HEK293 (cell line): Measurements from ENCODE around the gene FBXO5.
A peak's percentile ranks its signal among the peaks of the same experiment; 100 is the strongest.

Experiments
- CTCF ChIA-PET: fragments of 350-600 bp; formaldehyde crosslinking; extraction: SDS; loops from one replicate; lab custom pipeline; 2021; ENCODE audit warnings: antibody characterized with exemption; lab: Yijun Ruan, JAX
- POLR2A ChIA-PET: fragments of 300-600 bp; formaldehyde crosslinking; extraction: SDS; loops from one replicate; lab custom pipeline; 2020; ENCODE audit warnings: antibody characterized with exemption, inconsistent platforms; lab: Yijun Ruan, JAX
- H3K27ac ChIP-seq: fragments of 200-500 bp; sonication (Bioruptor generic); 2 replicates; pipeline ENCODE4 v1.5.1; 2014; ENCODE audit warnings: low read depth, low read length, control low read depth, inconsistent platforms; ENCODE audit errors: extremely low read depth
- H3K36me3 ChIP-seq, 2 experiments: fragments of 200-500 bp in 1 of 2; sonication (Bioruptor generic) in 1 of 2; 1 replicate in 1 of 2; 2 replicates in 1 of 2; pipeline ENCODE4 v1.5.1; 2014 to 2017; ENCODE audit warnings: inconsistent platforms in 2 of 2, low read length in 2 of 2; ENCODE audit not compliant: control insufficient read depth in 2 of 2, insufficient read depth in 1 of 2
- H3K4me1 ChIP-seq: fragments of 200-500 bp; sonication (Bioruptor generic); 2 replicates; pipeline ENCODE4 v1.5.1; 2014; ENCODE audit warnings: mild to moderate bottlenecking, low read length, inconsistent platforms; ENCODE audit not compliant: control insufficient read depth, insufficient read depth
- H3K4me3 ChIP-seq: 2 replicates; pipeline ENCODE4 v1.5.1; 2011; ENCODE audit warnings: low read depth, mild to moderate bottlenecking, control low read depth, low read length, moderate library complexity
- H3K9me3 ChIP-seq: fragments of 200-500 bp; sonication (Bioruptor generic); 2 replicates; pipeline ENCODE4 v1.5.1; 2014; ENCODE audit warnings: low read depth, low read length, inconsistent platforms; ENCODE audit not compliant: control insufficient read depth, insufficient read depth
- BCL11B ChIP-seq: fragments of 450-650 bp; formaldehyde crosslinking; IDR thresholded peaks from 2 replicates; pipeline ENCODE4 v1.5.1; 2016; ENCODE audit warnings: low read depth, missing biosample characterization, missing genetic modification characterization
- KLF9 ChIP-seq: fragments of 450-650 bp; formaldehyde crosslinking; IDR thresholded peaks from 2 replicates; pipeline ENCODE4 v1.5.1; 2016; ENCODE audit warnings: missing biosample characterization, missing genetic modification characterization, low read depth
- WT1 ChIP-seq: fragments of 450-650 bp; formaldehyde crosslinking; IDR thresholded peaks from 2 replicates; pipeline ENCODE4 v1.5.1; 2016; ENCODE audit warnings: missing biosample characterization, missing genetic modification characterization
- ZBTB26 ChIP-seq: fragments of 450-650 bp; formaldehyde crosslinking; optimal IDR thresholded peaks from 2 replicates; pipeline ENCODE3; 2016; ENCODE audit warnings: missing biosample characterization, mild to moderate bottlenecking, missing genetic modification characterization
- ZBTB48 ChIP-seq: fragments of 450-650 bp; formaldehyde crosslinking; IDR thresholded peaks from 2 replicates; pipeline ENCODE4 v1.5.1; 2016; ENCODE audit warnings: missing biosample characterization, missing genetic modification characterization
- ZFP69B ChIP-seq: fragments of 450-650 bp; formaldehyde crosslinking; IDR thresholded peaks from 2 replicates; pipeline ENCODE4 v1.5.1; 2016; ENCODE audit warnings: missing biosample characterization, missing genetic modification characterization
- ZNF132 ChIP-seq: fragments of 450-650 bp; formaldehyde crosslinking; IDR thresholded peaks from 2 replicates; pipeline ENCODE4 v1.5.1; 2017; ENCODE audit warnings: missing biosample characterization, missing genetic modification characterization, borderline replicate concordance
- ZNF133 ChIP-seq: fragments of 450-650 bp; formaldehyde crosslinking; IDR thresholded peaks from 2 replicates; pipeline ENCODE4 v1.5.1; 2016; ENCODE audit warnings: missing biosample characterization, missing genetic modification characterization
- ZNF184 ChIP-seq: fragments of 450-650 bp; IDR thresholded peaks from 2 replicates; pipeline ENCODE4 v1.5.1; 2018; ENCODE audit warnings: missing biosample characterization, mild to moderate bottlenecking, missing genetic modification characterization
- ZNF239 ChIP-seq: fragments of 450-650 bp; formaldehyde crosslinking; IDR thresholded peaks from 2 replicates; pipeline ENCODE4 v1.5.1; 2016; ENCODE audit warnings: missing biosample characterization, missing genetic modification characterization
- ZNF558 ChIP-seq: fragments of 450-650 bp; formaldehyde crosslinking; IDR thresholded peaks from 2 replicates; pipeline ENCODE4 v1.5.1; 2016; ENCODE audit warnings: missing biosample characterization, missing genetic modification characterization
- ZNF645 ChIP-seq: fragments of 450-650 bp; formaldehyde crosslinking; IDR thresholded peaks from 2 replicates; pipeline ENCODE4; 2016; ENCODE audit warnings: missing biosample characterization, missing genetic modification characterization
- ZNF664 ChIP-seq: fragments of 450-650 bp; formaldehyde crosslinking; IDR thresholded peaks from 2 replicates; pipeline ENCODE4 v1.5.1; 2016; ENCODE audit warnings: missing biosample characterization, missing genetic modification characterization
- ZNF830 ChIP-seq: fragments of 450-650 bp; IDR thresholded peaks from 2 replicates; pipeline ENCODE4 v1.5.0; 2018; ENCODE audit warnings: missing biosample characterization, missing genetic modification characterization, low read depth, mild to moderate bottlenecking, moderate library complexity
- ZSCAN30 ChIP-seq: fragments of 450-650 bp; IDR thresholded peaks from 2 replicates; pipeline ENCODE4 v1.5.1; 2018; ENCODE audit warnings: missing biosample characterization, mild to moderate bottlenecking, missing genetic modification characterization, moderate library complexity
- TF ChIP-seq, protein P1 (sequence below): fragments of 450-650 bp; formaldehyde crosslinking; IDR thresholded peaks from 2 replicates; pipeline ENCODE4 v1.5.1; 2016; ENCODE audit warnings: missing biosample characterization, missing genetic modification characterization
- TF ChIP-seq, protein P2 (sequence below): fragments of 450-650 bp; formaldehyde crosslinking; IDR thresholded peaks from 2 replicates; pipeline ENCODE4 v1.5.1; 2017; ENCODE audit warnings: missing biosample characterization, missing genetic modification characterization

Gene FBXO5

DNA sequence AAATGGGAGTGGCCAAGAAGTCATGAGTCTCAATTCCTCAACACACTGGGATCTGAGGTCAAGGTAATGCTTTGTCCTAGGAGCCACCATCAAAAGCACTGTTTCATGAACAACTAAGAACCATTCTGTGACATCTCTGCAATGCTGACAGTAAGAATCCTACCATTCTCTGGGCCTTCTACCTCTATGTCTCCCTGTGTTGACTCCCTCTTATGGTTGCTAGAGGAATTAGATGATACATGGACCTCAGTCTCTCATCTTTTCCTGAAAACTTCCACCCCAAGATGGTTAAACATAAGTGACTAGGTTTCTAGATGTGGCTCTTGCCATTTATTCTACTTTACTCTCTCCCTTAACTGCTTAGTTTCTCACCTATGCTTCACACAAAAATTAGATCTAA, 10.6 kb upstream of the FBXO5 start:
- no peaks in the 10 kb centered on the region for H3K9me3 ChIP-seq
- H3K36me3 ChIP-seq: peaks cover 34 to 85% of the 10 kb centered on the region in 2 experiments
- TF ChIP-seq ZFP69B (no peak), ZSCAN30 (tag by site-specific recombination) (no peak), ZNF558 (tag by site-specific recombination) (no peak), KLF9 (tag by site-specific recombination) (no peak), ZNF132 (tag by site-specific recombination) (no peak), ZNF133 (no peak), WT1 (no peak), ZNF645 (no peak), ZBTB26 (tag by site-specific recombination) (no peak), ZBTB48 (tag by site-specific recombination) (no peak), ZNF239 (tag by site-specific recombination) (no peak), BCL11B (no peak), ZNF184 (no peak)
- TF ChIP-seq, protein P1, sequence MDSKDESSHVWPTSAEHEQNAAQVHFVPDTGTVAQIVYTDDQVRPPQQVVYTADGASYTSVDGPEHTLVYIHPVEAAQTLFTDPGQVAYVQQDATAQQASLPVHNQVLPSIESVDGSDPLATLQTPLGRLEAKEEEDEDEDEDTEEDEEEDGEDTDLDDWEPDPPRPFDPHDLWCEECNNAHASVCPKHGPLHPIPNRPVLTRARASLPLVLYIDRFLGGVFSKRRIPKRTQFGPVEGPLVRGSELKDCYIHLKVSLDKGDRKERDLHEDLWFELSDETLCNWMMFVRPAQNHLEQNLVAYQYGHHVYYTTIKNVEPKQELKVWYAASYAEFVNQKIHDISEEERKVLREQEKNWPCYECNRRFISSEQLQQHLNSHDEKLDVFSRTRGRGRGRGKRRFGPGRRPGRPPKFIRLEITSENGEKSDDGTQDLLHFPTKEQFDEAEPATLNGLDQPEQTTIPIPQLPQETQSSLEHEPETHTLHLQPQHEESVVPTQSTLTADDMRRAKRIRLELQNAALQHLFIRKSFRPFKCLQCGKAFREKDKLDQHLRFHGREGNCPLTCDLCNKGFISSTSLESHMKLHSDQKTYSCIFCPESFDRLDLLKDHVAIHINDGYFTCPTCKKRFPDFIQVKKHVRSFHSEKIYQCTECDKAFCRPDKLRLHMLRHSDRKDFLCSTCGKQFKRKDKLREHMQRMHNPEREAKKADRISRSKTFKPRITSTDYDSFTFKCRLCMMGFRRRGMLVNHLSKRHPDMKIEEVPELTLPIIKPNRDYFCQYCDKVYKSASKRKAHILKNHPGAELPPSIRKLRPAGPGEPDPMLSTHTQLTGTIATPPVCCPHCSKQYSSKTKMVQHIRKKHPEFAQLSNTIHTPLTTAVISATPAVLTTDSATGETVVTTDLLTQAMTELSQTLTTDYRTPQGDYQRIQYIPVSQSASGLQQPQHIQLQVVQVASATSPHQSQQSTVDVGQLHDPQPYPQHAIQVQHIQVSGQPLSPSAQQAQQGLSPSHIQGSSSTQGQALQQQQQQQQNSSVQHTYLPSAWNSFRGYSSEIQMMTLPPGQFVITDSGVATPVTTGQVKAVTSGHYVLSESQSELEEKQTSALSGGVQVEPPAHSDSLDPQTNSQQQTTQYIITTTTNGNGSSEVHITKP (tag by site-specific recombination): no peak
- TF ChIP-seq, protein P2, sequence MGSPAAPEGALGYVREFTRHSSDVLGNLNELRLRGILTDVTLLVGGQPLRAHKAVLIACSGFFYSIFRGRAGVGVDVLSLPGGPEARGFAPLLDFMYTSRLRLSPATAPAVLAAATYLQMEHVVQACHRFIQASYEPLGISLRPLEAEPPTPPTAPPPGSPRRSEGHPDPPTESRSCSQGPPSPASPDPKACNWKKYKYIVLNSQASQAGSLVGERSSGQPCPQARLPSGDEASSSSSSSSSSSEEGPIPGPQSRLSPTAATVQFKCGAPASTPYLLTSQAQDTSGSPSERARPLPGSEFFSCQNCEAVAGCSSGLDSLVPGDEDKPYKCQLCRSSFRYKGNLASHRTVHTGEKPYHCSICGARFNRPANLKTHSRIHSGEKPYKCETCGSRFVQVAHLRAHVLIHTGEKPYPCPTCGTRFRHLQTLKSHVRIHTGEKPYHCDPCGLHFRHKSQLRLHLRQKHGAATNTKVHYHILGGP: no peak
- TF ChIP-seq, all 188 proteins: peak for 0
- POLR2A ChIA-PET: interaction anchor here (0.7 kb wide), 1 partner anchor 10 kb away, joined by 4 read pairs; the partner anchor contains the start of gene FBXO5
- Histone ChIP-seq H3K4me3 (no peak overlapping the region), H3K27ac (no peak overlapping the region), H3K4me1 (no peaks in the 10 kb centered on the region)
- CTCF ChIA-PET: no interaction called here

DNA sequence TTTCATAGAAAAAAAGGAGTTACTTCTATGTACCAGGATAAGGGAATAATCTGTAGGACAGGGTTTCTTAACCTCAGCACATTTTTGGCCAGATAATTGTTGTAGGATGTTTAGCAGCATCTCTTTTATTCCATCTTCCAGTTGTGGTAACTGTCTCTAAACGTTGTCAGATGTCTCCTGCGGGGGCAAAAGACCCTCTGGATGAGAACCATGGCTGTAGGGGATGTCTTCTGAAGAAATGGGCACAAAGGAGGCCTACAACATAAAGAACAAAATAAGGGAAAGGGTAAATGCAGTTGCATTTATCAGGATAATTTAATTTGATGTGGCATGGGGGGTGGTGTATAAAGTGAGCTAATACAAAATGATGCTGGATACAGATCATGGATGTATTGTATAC, 4.1 kb upstream of the FBXO5 start:
- ChIA-PET CTCF (no interaction called here), POLR2A (interaction anchor here (1.0 to 3.4 kb wide), 3 partner anchors 9 to 15 kb away, joined by 3 to 13 read pairs (median 4); partner anchors contain the start of gene MTRF1L)
- Histone ChIP-seq H3K36me3 (peaks cover 12 to 44% of the 10 kb centered on the region in 2 experiments), H3K4me1 (no peaks in the 10 kb centered on the region), H3K27ac (no peak overlapping the region), H3K4me3 (no peak overlapping the region), H3K9me3 (no peaks in the 10 kb centered on the region)
- TF ChIP-seq ZNF664: peak; percentile 61; the same call in 1 of the 2 replicates
- TF ChIP-seq ZNF830: no peak
- TF ChIP-seq, all 188 proteins: peak for 1
